K562 (cell line): ENCODE data around the gene TMEM151A. TPM values are rescaled to one million over a fixed set of nuclear protein-coding genes. Genes with fewer than 3 reads are reported as not detected.
A peak's percentile ranks its signal among the peaks of the same experiment; 100 is the strongest.

ENCODE experiments used
- CTBP1 ChIP-seq: fragments of 450-650 bp; IDR thresholded peaks from 2 replicates; pipeline ENCODE4 v1.6.1; 2016; ENCODE audit warnings: borderline replicate concordance
- MGA ChIP-seq: fragments of 450-650 bp; IDR thresholded peaks from 2 replicates; pipeline ENCODE4 v1.6.1; 2016; ENCODE audit warnings: mild to moderate bottlenecking, moderate library complexity
- MYNN ChIP-seq, 2 experiments: sonication (generic); formaldehyde crosslinking in 1 of 2; IDR thresholded peaks; 2 replicates each; pipeline versions ENCODE4 v1.5.0 to v1.6.1; 2016 to 2020; ENCODE audit warnings: antibody characterized with exemption in 1 of 2, missing genetic modification reagents in 1 of 2
- YY1 ChIP-seq, 3 experiments: IDR thresholded peaks; 2 replicates each; pipeline ENCODE4 v1.6.1; 2011; ENCODE audit warnings: low read length in 2 of 3, mild to moderate bottlenecking in 2 of 3, moderate library complexity in 2 of 3, borderline replicate concordance in 1 of 3, control low read depth in 1 of 3, low read depth in 1 of 3; ENCODE audit not compliant: insufficient read depth in 3 of 3, insufficient replicate concordance in 2 of 3, control insufficient read depth in 1 of 3, insufficient read length in 1 of 3; ENCODE audit errors: extremely low read depth in 1 of 3
- ZNF197 ChIP-seq: fragments of 200-800 bp; sonication (Bioruptor generic); IDR thresholded peaks from 2 replicates; pipeline ENCODE4 v1.6.1; 2016; ENCODE audit warnings: low read depth, missing genetic modification characterization, missing compliant biosample characterization
- polyA plus RNA-seq, 8 experiments: library from polyadenylated mRNA; depleted of rRNA in 4 of 8; stranded (reverse) in 5 of 8; unstranded in 3 of 8; fragments of >200 nt; fragmentation: Nextera tagmentation in 2 of 8; fragmentation: Illumina TruSeq in 1 of 8; extraction: Ambion mirVana in 2 of 8; extraction: Trizol in 1 of 8; gene quantifications; 2 replicates each; pipeline versions ENCODE4 v1.2.1 to v1.2.3, GENCODE V29; 2011 to 2014; ENCODE audit warnings: inconsistent platforms in 1 of 8, missing spikeins in 1 of 8
- total RNA-seq, 7 experiments: library from RNA; depleted of rRNA in 6 of 7; stranded (reverse); fragments of >200 nt in 6 of 7; fragmentation: Illumina TruSeq in 2 of 7; extraction: Trizol in 2 of 7; gene quantifications; 2 replicates each; pipeline versions ENCODE4 v1.2.1 to v1.2.3, GENCODE V29; 2011 to 2021; ENCODE audit warnings: low replicate concordance in 1 of 7
- TF ChIP-seq, protein P1 (sequence below): fragments of 250-450 bp; sonication (Bioruptor Pico); IDR thresholded peaks from 2 replicates; pipeline ENCODE4 v1.4.0; 2020

The TMEM151A gene
- total and polyA plus RNA-seq, 9 of the 15 experiments (the other 6 are each of a cell fraction or from before 2014, with no cell fraction given) = not detected

DNA sequence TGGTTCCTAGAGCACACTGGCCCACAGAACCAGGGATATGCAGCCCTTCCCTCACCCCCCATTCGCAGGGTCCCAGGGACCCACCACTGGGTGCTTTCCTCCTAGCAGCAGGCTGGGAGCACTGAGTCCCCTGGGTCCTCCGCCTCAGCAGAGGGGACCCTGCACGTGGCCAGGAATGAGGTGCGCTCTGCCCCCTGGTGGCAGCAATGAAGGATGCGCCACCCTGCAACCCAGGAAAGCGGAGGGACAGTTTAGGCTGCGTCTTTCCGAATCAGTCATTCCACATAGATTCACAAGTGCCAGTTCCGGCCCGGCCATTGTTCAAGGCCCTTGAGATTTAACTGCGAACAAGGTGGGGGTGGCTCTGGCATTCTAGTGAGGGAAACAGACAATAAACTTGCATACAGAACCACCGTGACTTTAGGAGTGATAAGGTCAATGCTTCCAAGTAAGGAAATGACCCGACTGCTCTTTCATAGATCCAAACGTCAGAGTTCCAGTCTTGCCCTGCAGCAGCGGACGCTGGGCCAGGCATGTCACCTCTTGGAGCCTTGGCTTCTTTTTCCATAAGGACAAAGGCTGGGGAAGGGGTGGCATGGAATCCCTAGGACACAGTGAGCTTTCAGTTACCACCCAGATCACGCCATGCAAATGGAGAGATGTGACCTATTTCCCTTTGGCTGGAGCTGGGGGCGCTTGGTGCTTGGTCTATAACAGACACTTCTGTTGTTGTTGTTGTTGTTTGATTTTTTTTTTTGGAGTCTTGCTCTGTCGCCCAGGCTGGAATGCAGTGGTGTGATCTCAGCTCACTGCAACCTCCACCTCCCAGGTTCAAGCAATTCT is 36.8 kb downstream of the TMEM151A start (continued):
- peak; percentile 93 for TF ChIP-seq MGA
- TF ChIP-seq ZNF197 = no peak
- peak in 2 of 3 experiments; percentile 40 to 76 for TF ChIP-seq YY1 (IDR thresholded peaks at IDR 0.05; ENCODE audit: borderline replicate concordance in 1 of 3, control insufficient read depth in 1 of 3, extremely low read depth in 1 of 3, insufficient read depth in 3 of 3, insufficient read length in 1 of 3, insufficient replicate concordance in 2 of 3, low read depth in 1 of 3, low read length in 2 of 3)
- TF ChIP-seq, protein P1, sequence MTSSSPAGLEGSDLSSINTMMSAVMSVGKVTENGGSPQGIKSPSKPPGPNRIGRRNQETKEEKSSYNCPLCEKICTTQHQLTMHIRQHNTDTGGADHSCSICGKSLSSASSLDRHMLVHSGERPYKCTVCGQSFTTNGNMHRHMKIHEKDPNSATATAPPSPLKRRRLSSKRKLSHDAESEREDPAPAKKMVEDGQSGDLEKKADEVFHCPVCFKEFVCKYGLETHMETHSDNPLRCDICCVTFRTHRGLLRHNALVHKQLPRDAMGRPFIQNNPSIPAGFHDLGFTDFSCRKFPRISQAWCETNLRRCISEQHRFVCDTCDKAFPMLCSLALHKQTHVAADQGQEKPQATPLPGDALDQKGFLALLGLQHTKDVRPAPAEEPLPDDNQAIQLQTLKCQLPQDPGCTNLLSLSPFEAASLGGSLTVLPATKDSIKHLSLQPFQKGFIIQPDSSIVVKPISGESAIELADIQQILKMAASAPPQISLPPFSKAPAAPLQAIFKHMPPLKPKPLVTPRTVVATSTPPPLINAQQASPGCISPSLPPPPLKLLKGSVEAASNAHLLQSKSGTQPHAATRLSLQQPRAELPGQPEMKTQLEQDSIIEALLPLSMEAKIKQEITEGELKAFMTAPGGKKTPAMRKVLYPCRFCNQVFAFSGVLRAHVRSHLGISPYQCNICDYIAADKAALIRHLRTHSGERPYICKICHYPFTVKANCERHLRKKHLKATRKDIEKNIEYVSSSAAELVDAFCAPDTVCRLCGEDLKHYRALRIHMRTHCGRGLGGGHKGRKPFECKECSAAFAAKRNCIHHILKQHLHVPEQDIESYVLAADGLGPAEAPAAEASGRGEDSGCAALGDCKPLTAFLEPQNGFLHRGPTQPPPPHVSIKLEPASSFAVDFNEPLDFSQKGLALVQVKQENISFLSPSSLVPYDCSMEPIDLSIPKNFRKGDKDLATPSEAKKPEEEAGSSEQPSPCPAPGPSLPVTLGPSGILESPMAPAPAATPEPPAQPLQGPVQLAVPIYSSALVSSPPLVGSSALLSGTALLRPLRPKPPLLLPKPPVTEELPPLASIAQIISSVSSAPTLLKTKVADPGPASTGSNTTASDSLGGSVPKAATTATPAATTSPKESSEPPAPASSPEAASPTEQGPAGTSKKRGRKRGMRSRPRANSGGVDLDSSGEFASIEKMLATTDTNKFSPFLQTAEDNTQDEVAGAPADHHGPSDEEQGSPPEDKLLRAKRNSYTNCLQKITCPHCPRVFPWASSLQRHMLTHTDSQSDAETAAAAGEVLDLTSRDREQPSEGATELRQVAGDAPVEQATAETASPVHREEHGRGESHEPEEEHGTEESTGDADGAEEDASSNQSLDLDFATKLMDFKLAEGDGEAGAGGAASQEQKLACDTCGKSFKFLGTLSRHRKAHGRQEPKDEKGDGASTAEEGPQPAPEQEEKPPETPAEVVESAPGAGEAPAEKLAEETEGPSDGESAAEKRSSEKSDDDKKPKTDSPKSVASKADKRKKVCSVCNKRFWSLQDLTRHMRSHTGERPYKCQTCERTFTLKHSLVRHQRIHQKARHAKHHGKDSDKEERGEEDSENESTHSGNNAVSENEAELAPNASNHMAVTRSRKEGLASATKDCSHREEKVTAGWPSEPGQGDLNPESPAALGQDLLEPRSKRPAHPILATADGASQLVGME (CRISPR knock-in tag) = no peak
- TF ChIP-seq MYNN (IDR thresholded peaks at IDR 0.05) = no peak; the same call in 1 of the 2 replicates
- TF ChIP-seq MYNN (CRISPR knock-in tag; IDR thresholded peaks at IDR 0.05) = no peak
- TF ChIP-seq CTBP1 = peak; percentile 83
